ENCODE data around the gene TGFB2. TPM values are rescaled to one million over a fixed set of nuclear protein-coding genes. Genes with fewer than 3 reads are reported as not detected.

The TGFB2 gene
- total RNA-seq, 4 donors from 2014 or later: 2.2 to 16.7 (median 8.0) TPM

- Histone ChIP-seq H3K27me3 (no peaks in the 10 kb centered on the region), H3K27ac (no peak overlapping the region), H3K36me3 (no peaks in the 10 kb centered on the region), H3K4me1 (peaks cover 0 to 18% of the 10 kb centered on the region in 2 donors), H3K9me3 (no peaks in the 10 kb centered on the region), H3K4me3 (replicated peaks in 1 of 3) (no peak overlapping the region)
- no peak for DNase-seq
- intact Hi-C loops (cut with DNase I): no loop called here
- no peak for TF ChIP-seq CTCF (IDR thresholded peaks at IDR 0.05)
- no peak for TF ChIP-seq POLR2A (IDR thresholded peaks at IDR 0.05)
- WGBS, 2 donors: 93 to 96% methylated on average over 7 of the region's 7 CpGs
Observed at GRCh38 chr1:218368686-218369085, 23.6 kb downstream of the TGFB2 start.

GRCh38 chr1:218369688-218370511 lies 24.8 kb downstream of the TGFB2 start:
- Histone ChIP-seq H3K4me1 (peaks cover 5 to 24% of the 10 kb centered on the region in 2 donors), H3K36me3 (no peaks in the 10 kb centered on the region), H3K27me3 (no peaks in the 10 kb centered on the region), H3K9me3 (no peaks in the 10 kb centered on the region), H3K27ac (no peak overlapping the region), H3K4me3 (replicated peaks in 1 of 3) (no peak overlapping the region)
- TF ChIP-seq CTCF (IDR thresholded peaks at IDR 0.05): no peak
- DNase-seq: no peak
- intact Hi-C loops (cut with DNase I): no loop called here
- WGBS, 2 donors: 69 to 79% methylated on average over 2 of the region's 2 CpGs

DNA sequence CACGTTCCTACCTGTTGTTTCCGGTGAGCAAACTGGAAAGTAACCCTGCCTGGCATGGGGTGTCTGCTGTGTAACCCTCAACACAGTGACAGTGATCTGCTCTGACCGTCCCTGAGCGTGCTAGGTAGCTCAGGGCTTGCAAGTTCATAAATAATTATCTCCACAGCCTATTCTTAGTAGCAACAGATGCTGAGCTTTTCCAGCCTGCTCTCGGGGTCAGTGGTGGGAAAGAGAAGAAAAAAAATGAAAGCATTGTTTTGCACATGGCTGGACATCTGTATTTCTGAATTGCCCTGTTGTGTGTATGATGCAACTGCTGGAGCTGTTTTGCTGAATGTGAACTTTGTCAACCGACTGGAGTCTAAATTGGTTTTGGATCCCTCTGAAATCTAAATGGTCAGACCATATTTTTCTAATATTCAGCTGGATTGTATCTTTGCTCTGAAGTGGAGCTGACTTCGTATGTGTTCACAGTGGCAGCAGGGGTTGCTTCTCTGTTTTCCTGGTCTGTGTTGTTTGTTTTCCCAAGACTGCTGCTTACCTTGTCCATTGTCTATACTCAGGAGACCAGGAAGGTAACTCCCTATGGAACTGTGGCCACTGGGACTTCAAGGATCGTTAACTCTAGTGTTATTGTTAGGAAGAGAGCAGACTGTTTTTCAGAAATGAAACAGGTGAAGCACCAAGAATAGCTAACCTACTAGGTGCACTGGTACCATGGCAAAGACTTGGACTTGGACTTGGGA lies 27.0 kb downstream of the TGFB2 start:
- 52 to 57% methylated on average over 8 of the region's 8 CpGs for WGBS, 2 donors
- no peaks in the 10 kb centered on the region for H3K9me3 ChIP-seq
- H3K4me3 ChIP-seq (replicated peaks in 1 of 3): no peak overlapping the region
- intact Hi-C loops (cut with DNase I): no loop called here
- TF ChIP-seq POLR2A (IDR thresholded peaks at IDR 0.05) (no peak), CTCF (IDR thresholded peaks at IDR 0.05) (no peak)
- no peak for DNase-seq
- no peaks in the 10 kb centered on the region for H3K27me3 ChIP-seq
- no peak overlapping the region for H3K27ac ChIP-seq
- peaks cover 11 to 37% of the 10 kb centered on the region in 2 donors for H3K4me1 ChIP-seq
- no peaks in the 10 kb centered on the region for H3K36me3 ChIP-seq

- WGBS, 2 donors: 28 to 39% methylated on average over 7 of the region's 7 CpGs
- Histone ChIP-seq H3K36me3 (no peaks in the 10 kb centered on the region), H3K27ac (peak overlapping the region in 1 of 3 donors; percentile 38), H3K27me3 (no peaks in the 10 kb centered on the region), H3K9me3 (no peaks in the 10 kb centered on the region), H3K4me3 (replicated peaks in 1 of 3) (no peak overlapping the region), H3K4me1 (peaks cover 11 to 48% of the 10 kb centered on the region in 2 donors)
- DNase-seq: no peak
- intact Hi-C loops (cut with DNase I): no loop called here
- no peak for TF ChIP-seq CTCF (IDR thresholded peaks at IDR 0.05)
- no peak for TF ChIP-seq POLR2A (IDR thresholded peaks at IDR 0.05)
Observed at GRCh38 chr1:218374401-218375353, 29.5 kb downstream of the TGFB2 start.

Measured in thyroid gland (tissue), 4 donors.